GM18499 (cell line): ENCODE data around the gene NLRP6.
"Not testable (repeated sequence)": the region's sequence is repeated elsewhere in the genome, so short reads cannot be mapped to it uniquely, and the experiment has no call there.

ENCODE experiments used
- ATAC-seq: cut with Tn5 transposase; IDR thresholded peaks from one replicate; pipeline ENCODE4 v1.9.1; 2021; ENCODE audit warnings: moderate number of reproducible peaks; ENCODE audit not compliant: insufficient read depth, unreplicated experiment

NLRP6 gene

DNA sequence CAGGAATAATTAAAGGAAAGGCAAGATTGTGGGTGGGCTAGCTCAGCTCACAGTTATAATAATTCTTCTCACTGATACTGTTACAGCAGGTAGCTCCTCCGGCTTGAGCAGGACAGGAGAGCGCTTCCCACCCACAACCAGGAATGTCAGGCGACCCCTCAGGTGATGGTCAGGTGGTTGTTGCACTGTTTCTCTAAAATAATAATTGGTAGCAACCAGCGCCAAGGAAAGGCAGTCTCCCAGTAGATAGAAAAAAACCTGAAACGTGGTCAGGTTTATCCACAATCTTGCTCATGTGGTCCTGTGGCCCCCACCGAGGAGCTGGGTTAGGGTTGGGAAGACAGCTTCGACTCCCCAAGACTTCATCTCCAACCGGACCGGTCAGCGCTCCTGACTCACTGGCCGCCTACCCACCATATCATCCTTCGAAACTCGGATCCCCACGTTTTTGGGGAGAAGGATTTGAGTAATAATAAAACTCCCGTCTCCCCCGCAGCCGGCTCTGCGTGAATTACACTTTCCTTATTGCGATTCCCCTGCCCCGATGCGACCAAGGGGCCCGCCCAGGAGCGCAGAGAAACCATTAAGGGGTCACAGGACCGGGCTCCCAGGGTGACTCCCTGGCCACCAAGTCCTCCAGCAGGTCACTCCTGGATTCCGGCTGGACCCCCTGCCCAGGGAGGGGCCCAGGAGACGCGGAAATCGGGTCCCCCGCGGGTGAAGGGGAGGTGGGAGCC, 39.6 kb downstream of the NLRP6 start:
- not testable (repeated sequence) for ATAC-seq

- ATAC-seq, result not testable (repeated sequence)
Measured at GRCh38 chr11:318405-319120, 40.4 kb downstream of the NLRP6 start.

DNA sequence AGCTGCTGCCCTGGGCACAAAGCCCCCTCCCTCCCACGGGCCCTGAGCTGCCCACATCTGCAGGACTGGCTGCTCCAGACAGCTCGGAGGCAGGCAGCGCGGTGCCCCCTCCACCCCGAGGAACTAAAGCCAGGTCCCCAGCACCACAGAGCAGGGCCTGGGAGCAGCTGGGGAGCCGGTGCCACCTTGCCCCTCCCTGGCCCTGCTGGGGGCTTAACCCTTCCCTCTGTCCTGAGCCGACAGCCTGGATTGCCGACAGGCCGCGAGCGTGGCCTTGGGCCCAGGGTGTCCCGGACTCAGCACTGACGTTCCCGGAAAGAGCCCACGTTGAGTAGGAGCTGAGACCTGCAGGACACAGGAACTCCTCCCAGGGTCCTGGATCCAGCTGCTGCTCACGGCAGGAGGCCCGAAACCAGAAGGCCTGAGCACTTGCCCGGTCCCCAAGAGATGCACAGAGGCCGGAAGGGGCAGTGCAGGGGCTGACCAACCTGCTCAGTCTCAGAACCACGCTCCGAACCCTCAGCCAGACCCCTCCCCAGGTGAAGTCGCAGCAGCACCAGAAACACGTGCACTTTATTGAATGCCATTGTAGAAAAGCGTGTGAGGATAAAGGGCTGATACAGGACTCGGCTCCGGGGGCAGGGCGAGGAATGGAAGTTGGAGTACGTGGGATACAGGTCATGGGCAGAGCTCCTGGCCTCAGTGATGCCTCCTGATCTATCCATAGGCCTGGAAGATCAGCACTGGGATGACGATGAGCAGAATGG, 41.1 kb downstream of the NLRP6 start:
- ATAC-seq, result not testable (repeated sequence)

DNA sequence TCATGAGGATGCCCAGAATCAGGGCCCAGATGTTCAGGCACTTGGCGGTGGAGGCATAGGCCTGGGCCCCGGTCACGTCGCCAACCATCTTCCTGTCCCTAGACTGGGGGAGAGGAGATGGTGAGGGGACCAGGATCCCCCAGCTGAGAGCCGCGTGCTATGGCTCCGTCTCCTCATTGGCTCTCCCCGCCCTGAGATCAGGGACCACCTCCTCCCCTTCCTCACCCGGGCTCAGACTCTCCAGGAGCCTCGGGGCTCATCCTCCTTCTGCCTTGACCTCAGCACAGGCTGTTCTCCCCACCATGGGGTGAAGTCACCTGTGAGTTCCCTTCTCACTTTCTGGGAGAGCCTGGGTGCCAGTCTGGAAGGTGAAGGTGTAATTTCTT, 41.7 kb downstream of the NLRP6 start:
- not testable (repeated sequence) for ATAC-seq

DNA sequence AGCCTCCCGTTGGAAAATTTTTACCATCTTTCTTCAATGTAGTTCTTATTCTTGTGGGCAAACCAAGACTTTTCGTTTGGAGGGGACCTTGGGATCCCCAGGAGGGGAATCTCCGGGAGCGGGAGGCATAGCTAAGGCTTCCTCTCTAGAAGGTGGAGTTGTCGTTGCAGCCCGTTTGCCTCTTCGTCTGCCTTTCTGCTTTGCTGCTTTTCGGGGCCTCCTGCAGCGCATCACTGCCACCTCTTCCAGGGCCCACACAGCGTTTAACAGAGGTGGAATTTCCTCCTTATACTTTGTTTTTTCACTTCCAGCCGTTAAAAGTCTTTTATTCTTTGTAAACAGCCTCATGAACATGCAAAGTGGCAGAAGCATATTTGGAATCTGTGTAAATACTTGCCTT, 45.9 kb downstream of the NLRP6 start:
- ATAC-seq, result no peak

- ATAC-seq, result not testable (repeated sequence)
Measured at GRCh38 chr11:324593-325517, 46.6 kb downstream of the NLRP6 start.

GRCh38 chr11:325796-326591, 47.8 kb downstream of the NLRP6 start:
- no peak for ATAC-seq

DNA sequence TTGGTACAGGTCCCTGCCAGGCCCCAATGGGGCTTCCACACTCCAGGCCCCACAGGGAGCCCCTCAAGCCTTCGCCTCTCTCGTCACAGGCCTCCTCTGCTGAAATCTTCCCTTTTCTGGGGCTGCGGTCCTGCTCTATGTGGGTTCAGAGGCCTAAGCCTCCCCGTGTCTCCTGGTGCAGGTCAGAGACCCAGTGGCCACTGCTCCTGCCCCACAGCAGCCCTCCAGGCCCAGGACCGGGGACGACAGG, 48.3 kb downstream of the NLRP6 start:
- no peak for ATAC-seq

GRCh38 chr11:326842-327580, 48.8 kb downstream of the NLRP6 start:
- peak; percentile 61 for ATAC-seq

DNA sequence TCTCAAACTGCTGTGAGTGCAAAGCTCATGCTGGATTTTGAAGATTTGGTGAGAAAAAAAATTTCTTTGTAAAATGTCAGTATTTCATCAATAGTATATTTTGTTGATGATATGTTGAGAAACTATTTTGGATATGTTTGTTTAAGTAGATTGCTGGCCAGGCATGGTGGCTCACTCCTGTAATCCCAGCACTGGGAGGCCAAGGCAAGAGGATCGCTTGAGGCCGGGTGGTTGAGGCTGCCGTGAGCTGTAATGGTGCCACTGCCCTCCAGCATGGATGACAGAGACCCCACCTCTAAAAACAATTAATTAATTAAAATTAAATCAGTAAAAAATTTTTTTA, 49.3 kb downstream of the NLRP6 start:
- ATAC-seq, result no peak

- ATAC-seq, result no peak
Measured at GRCh38 chr11:328012-328411, 49.8 kb downstream of the NLRP6 start.

- not testable (repeated sequence) for ATAC-seq
Measured at GRCh38 chr11:328516-329100, 50.4 kb downstream of the NLRP6 start.

GRCh38 chr11:329886-330253, 51.7 kb downstream of the NLRP6 start:
- no peak for ATAC-seq

DNA sequence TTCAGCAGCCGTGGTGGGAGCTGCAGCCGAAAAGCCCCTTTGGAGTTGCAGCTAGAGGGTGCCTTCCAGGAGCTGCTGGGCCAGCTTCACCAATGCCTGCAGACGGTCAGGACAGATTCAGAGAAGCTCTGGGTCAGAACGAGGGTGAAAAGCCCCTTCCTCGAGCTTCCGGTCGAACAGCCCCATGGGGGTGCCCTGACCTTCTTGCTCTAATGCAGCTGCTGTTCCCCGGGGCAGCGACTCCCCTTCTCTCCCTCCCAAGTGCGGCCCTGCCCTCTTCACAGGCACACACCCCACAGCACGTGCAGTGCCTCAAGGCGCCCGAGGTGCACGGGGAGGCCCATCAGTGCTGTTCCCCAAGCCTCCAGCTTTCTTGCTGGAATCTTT, 52.1 kb downstream of the NLRP6 start:
- ATAC-seq, result no peak

DNA sequence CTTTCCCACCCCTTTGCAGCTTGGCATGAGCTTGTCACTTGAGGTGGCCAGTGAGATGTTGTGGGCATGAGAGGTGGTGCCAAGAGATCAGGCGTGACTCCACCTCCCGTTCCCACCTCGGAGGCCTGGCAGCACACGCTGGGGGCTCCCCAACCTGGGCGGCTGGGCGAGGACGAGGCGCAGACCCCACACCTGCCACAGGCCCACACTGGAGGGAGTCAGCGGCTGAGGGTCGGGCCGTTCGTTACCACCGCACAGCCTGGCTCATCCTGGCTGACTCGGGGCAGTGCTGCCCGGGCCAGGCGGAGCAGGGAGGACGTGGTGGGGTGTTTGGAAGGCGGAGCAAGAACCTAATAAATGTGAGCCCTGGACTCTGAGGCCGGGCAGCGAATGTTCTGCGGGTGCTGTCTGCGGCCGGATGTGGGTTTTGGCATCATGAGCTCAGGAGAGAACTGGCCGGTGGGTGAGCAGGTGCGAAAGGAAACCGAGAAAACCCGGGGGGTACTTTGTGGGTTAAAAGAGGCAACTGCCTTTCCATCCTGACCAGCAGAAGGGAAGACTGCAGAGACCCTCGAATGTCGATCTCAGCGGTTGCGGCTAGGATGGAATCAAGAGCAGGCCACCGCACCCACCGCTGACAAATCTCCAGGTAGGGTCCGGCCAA, 52.6 kb downstream of the NLRP6 start:
- no peak for ATAC-seq

DNA sequence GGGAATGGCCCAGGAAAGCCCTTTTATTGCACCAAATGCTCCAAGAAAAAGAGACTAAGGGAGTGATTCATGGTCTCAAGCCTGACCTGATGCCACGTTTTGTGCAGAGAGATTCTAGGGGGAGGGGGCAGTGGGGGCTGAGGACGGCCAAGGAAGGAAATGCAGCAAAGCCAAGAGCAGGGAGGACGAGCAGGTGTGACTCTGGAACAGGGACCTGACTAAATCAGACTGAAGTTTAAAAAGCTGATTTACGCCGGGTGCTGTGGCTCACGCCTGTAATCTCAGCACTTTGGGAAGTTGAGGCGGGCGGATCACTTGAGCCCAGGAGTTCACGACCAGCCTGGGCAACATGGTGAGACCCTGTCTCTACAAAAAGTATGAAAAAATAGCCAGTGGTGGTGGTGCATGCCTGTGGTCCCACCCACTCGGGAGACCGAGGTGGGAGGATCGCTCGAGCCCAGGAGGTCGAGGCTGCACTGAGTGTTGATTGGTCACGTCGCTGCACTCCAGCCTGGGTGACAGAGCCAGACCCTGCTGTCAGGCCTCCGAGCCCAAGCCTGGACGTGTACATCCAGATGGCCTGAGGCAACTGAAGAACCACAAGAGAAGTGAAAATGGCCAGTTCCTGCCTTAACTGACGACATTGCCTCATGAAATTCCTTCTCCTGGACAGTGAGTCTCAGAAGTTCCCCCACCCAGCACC, 53.3 kb downstream of the NLRP6 start:
- ATAC-seq, result no peak

- ATAC-seq, result no peak
Measured at GRCh38 chr11:332651-333480, 54.7 kb downstream of the NLRP6 start.
